ENCODE data around the gene RAC2.

RAC2 gene

GRCh38 chr22:37244922-37245722 is 1.1 kb upstream of the RAC2 start:
- H3K27ac ChIP-seq (ENCODE audit: low read depth, low read length) = no peak overlapping the region
- H3K9ac ChIP-seq (ENCODE audit: low read length) = no peak overlapping the region
- peaks cover 6% of the 10 kb centered on the region for H3K27me3 ChIP-seq (ENCODE audit: control insufficient read depth, insufficient read depth, low read length)
- H3K4me1 ChIP-seq (ENCODE audit: control insufficient read depth, insufficient read depth, low read length) = no peaks in the 10 kb centered on the region
- no peak overlapping the region for H3K4me3 ChIP-seq (ENCODE audit: low read length)
- H3K36me3 ChIP-seq (ENCODE audit: control insufficient read depth, insufficient read depth, low read length) = no peaks in the 10 kb centered on the region

GRCh38 chr22:37243402-37244113 is 511 bp downstream of the RAC2 start:
- Histone ChIP-seq H3K27ac (ENCODE audit: low read depth, low read length) (no peak overlapping the region), H3K36me3 (ENCODE audit: control insufficient read depth, insufficient read depth, low read length) (peaks cover 3% of the 10 kb centered on the region), H3K9ac (ENCODE audit: low read length) (peak overlapping the region; percentile 53), H3K4me3 (ENCODE audit: low read length) (peak overlapping the region; percentile 63), H3K27me3 (ENCODE audit: control insufficient read depth, insufficient read depth, low read length) (peaks cover 6% of the 10 kb centered on the region), H3K4me1 (ENCODE audit: control insufficient read depth, insufficient read depth, low read length) (no peaks in the 10 kb centered on the region)

GRCh38 chr22:37242395-37242918 is 1.6 kb downstream of the RAC2 start:
- H3K4me1 ChIP-seq (ENCODE audit: control insufficient read depth, insufficient read depth, low read length) = no peaks in the 10 kb centered on the region
- H3K27me3 ChIP-seq (ENCODE audit: control insufficient read depth, insufficient read depth, low read length) = peaks cover 6% of the 10 kb centered on the region
- peak overlapping the region; percentile 63 for H3K4me3 ChIP-seq (ENCODE audit: low read length)
- peaks cover 3% of the 10 kb centered on the region for H3K36me3 ChIP-seq (ENCODE audit: control insufficient read depth, insufficient read depth, low read length)
- peak overlapping the region; percentile 30 for H3K9ac ChIP-seq (ENCODE audit: low read length)
- no peak overlapping the region for H3K27ac ChIP-seq (ENCODE audit: low read depth, low read length)

- H3K4me3 ChIP-seq (ENCODE audit: low read length) = peak overlapping the region; percentile 45
- H3K27me3 ChIP-seq (ENCODE audit: control insufficient read depth, insufficient read depth, low read length) = peaks cover 6% of the 10 kb centered on the region
- no peaks in the 10 kb centered on the region for H3K4me1 ChIP-seq (ENCODE audit: control insufficient read depth, insufficient read depth, low read length)
- no peak overlapping the region for H3K27ac ChIP-seq (ENCODE audit: low read depth, low read length)
- H3K9ac ChIP-seq (ENCODE audit: low read length) = no peak overlapping the region
- H3K36me3 ChIP-seq (ENCODE audit: control insufficient read depth, insufficient read depth, low read length) = peaks cover 3% of the 10 kb centered on the region
Observed at GRCh38 chr22:37241351-37242142, 2.5 kb downstream of the RAC2 start.

GRCh38 chr22:37240941-37241320 is 3.1 kb downstream of the RAC2 start:
- Histone ChIP-seq H3K4me3 (ENCODE audit: low read length) (peak overlapping the region; percentile 15), H3K9ac (ENCODE audit: low read length) (no peak overlapping the region), H3K36me3 (ENCODE audit: control insufficient read depth, insufficient read depth, low read length) (peaks cover 3% of the 10 kb centered on the region), H3K4me1 (ENCODE audit: control insufficient read depth, insufficient read depth, low read length) (no peaks in the 10 kb centered on the region), H3K27ac (ENCODE audit: low read depth, low read length) (no peak overlapping the region), H3K27me3 (ENCODE audit: control insufficient read depth, insufficient read depth, low read length) (peaks cover 6% of the 10 kb centered on the region)

GRCh38 chr22:37240240-37240940 is 3.7 kb downstream of the RAC2 start:
- Histone ChIP-seq H3K36me3 (ENCODE audit: control insufficient read depth, insufficient read depth, low read length) (peaks cover 3% of the 10 kb centered on the region), H3K4me3 (ENCODE audit: low read length) (no peak overlapping the region), H3K9ac (ENCODE audit: low read length) (no peak overlapping the region), H3K4me1 (ENCODE audit: control insufficient read depth, insufficient read depth, low read length) (no peaks in the 10 kb centered on the region), H3K27ac (ENCODE audit: low read depth, low read length) (no peak overlapping the region), H3K27me3 (ENCODE audit: control insufficient read depth, insufficient read depth, low read length) (peaks cover 6% of the 10 kb centered on the region)

GRCh38 chr22:37239336-37240239 is 4.5 kb downstream of the RAC2 start:
- Histone ChIP-seq H3K4me1 (ENCODE audit: control insufficient read depth, insufficient read depth, low read length) (no peaks in the 10 kb centered on the region), H3K27me3 (ENCODE audit: control insufficient read depth, insufficient read depth, low read length) (peaks cover 6% of the 10 kb centered on the region), H3K4me3 (ENCODE audit: low read length) (no peak overlapping the region), H3K36me3 (ENCODE audit: control insufficient read depth, insufficient read depth, low read length) (peaks cover 3% of the 10 kb centered on the region), H3K27ac (ENCODE audit: low read depth, low read length) (no peak overlapping the region), H3K9ac (ENCODE audit: low read length) (no peak overlapping the region)

- no peak overlapping the region for H3K9ac ChIP-seq (ENCODE audit: low read length)
- H3K36me3 ChIP-seq (ENCODE audit: control insufficient read depth, insufficient read depth, low read length) = peaks cover 3% of the 10 kb centered on the region
- H3K27ac ChIP-seq (ENCODE audit: low read depth, low read length) = no peak overlapping the region
Observed at GRCh38 chr22:37237371-37238268, 6.4 kb downstream of the RAC2 start.

GRCh38 chr22:37235897-37236607 is 8.0 kb downstream of the RAC2 start:
- Histone ChIP-seq H3K27me3 (ENCODE audit: control insufficient read depth, insufficient read depth, low read length) (peaks cover 4% of the 10 kb centered on the region), H3K4me1 (ENCODE audit: control insufficient read depth, insufficient read depth, low read length) (no peaks in the 10 kb centered on the region), H3K27ac (ENCODE audit: low read depth, low read length) (no peak overlapping the region), H3K9ac (ENCODE audit: low read length) (no peak overlapping the region), H3K36me3 (ENCODE audit: control insufficient read depth, insufficient read depth, low read length) (peaks cover 4% of the 10 kb centered on the region), H3K4me3 (ENCODE audit: low read length) (no peak overlapping the region)

More at GRCh38 chr22:37237371-37238268, 6.4 kb downstream of the RAC2 start:
- no peaks in the 10 kb centered on the region for H3K4me1 ChIP-seq (ENCODE audit: control insufficient read depth, insufficient read depth, low read length)
- H3K27me3 ChIP-seq (ENCODE audit: control insufficient read depth, insufficient read depth, low read length) = peaks cover 4% of the 10 kb centered on the region
- H3K4me3 ChIP-seq (ENCODE audit: low read length) = no peak overlapping the region
